OCI-LY7 (cell line): ENCODE measurements around the gene XYLT1. TPM values are rescaled to one million over a fixed set of nuclear protein-coding genes. Genes with fewer than 3 reads are reported as not detected.

Experiments
- BruUV-seq: library from RNA; stranded (reverse); fragments of 400-500 nt; replicated peaks from 2 replicates; lab custom pipeline; 2021; lab: Mats Ljungman, UMichigan
- CTCF ChIA-PET: fragments of 300-600 bp; sonication (Branson Sonifier 250); formaldehyde crosslinking; loops from one replicate; lab custom pipeline; 2022; ENCODE audit warnings: antibody characterized with exemption; ENCODE audit not compliant: unreplicated experiment; lab: Charles Lee
- POLR2A ChIA-PET: fragments of 300-600 bp; sonication (Branson Sonifier 250); formaldehyde crosslinking; loops from one replicate; lab custom pipeline; 2022; ENCODE audit warnings: antibody characterized with exemption; lab: Charles Lee
- DNase-seq: peaks from one replicate; pipeline ENCODE4 v3.0.0-alpha.2; 2015; ENCODE audit warnings: low spot score
- H2AFZ ChIP-seq: fragments of 200-600 bp; sonication (generic), shearing (Covaris generic); 2 replicates; pipeline ENCODE4 v1.6.1; 2014; ENCODE audit warnings: mild to moderate bottlenecking, antibody characterized with exemption, low read length, moderate library complexity
- H3K27ac ChIP-seq: fragments of 200-600 bp; sonication (generic); 2 replicates; pipeline ENCODE4 v1.5.1; 2014; ENCODE audit warnings: mixed run types, low read depth, mild to moderate bottlenecking, moderate library complexity, low read length, inconsistent platforms; ENCODE audit not compliant: poor library complexity, severe bottlenecking
- H3K36me3 ChIP-seq: fragments of 200-600 bp; sonication (generic); 2 replicates; pipeline ENCODE4 v1.6.1; 2014; ENCODE audit warnings: mild to moderate bottlenecking, antibody characterized with exemption, low read length, moderate library complexity, mixed read lengths; ENCODE audit not compliant: insufficient read depth
- H3K4me1 ChIP-seq: fragments of 200-600 bp; sonication (generic); 2 replicates; pipeline ENCODE4 v1.5.1; 2014; ENCODE audit warnings: mild to moderate bottlenecking, low read length; ENCODE audit not compliant: insufficient read depth, poor library complexity, severe bottlenecking
- H3K4me2 ChIP-seq: fragments of 200-600 bp; sonication (generic); 2 replicates; pipeline ENCODE4 v1.6.1; 2014; ENCODE audit warnings: mild to moderate bottlenecking, low read length
- H3K4me3 ChIP-seq: fragments of 200-600 bp; sonication (generic); 2 replicates; pipeline ENCODE4 v1.5.1; 2014; ENCODE audit warnings: mild to moderate bottlenecking, low read depth, low read length; ENCODE audit not compliant: poor library complexity, severe bottlenecking
- H3K79me2 ChIP-seq: fragments of 200-600 bp; sonication (generic); 2 replicates; pipeline ENCODE4 v1.6.1; 2016; ENCODE audit warnings: low read depth, mild to moderate bottlenecking, low read length, moderate library complexity, mixed read lengths; ENCODE audit not compliant: insufficient read depth
- H3K9me2 ChIP-seq: fragments of 200-600 bp; sonication (generic); 2 replicates; pipeline ENCODE4 v1.6.1; 2016; ENCODE audit warnings: mild to moderate bottlenecking, low read length, mixed read lengths; ENCODE audit not compliant: insufficient read depth
- H3K9me3 ChIP-seq: fragments of 200-600 bp; sonication (generic); 2 replicates; pipeline ENCODE4 v1.6.1; 2014; ENCODE audit warnings: mild to moderate bottlenecking, mixed run types, low read length, mixed read lengths
- H4K20me1 ChIP-seq: fragments of 200-600 bp; sonication (generic); 2 replicates; pipeline ENCODE4 v1.6.1; 2014; ENCODE audit warnings: mild to moderate bottlenecking, antibody characterized with exemption, low read length, moderate library complexity, mixed read lengths; ENCODE audit not compliant: insufficient read depth
- EZH2phosphoT487 ChIP-seq: fragments of 200-600 bp; sonication (generic); IDR thresholded peaks from 2 replicates; pipeline ENCODE4 v1.6.1; 2018; ENCODE audit warnings: low read depth, borderline replicate concordance, mild to moderate bottlenecking, mixed run types, antibody characterized with exemption, low read length, moderate library complexity, mixed read lengths
- intact Hi-C: fragments of 100-400 bp; cut with micrococcal nuclease; formaldehyde crosslinking; loops from one replicate; pipeline ENCODE4 v1.10.0; 2022; ENCODE audit not compliant: unreplicated experiment
- total RNA-seq, 2 experiments: library from RNA; depleted of rRNA in 1 of 2; stranded (reverse); fragments of >200 nt in 1 of 2; shearing (Covaris generic) in 1 of 2; gene quantifications; 2 replicates each; pipeline ENCODE4 v1.2.3, GENCODE V29; 2014 to 2022
- TF ChIP-seq, protein P1 (sequence below): fragments of 200-600 bp; sonication (generic); conservative IDR thresholded peaks from 2 replicates; pipeline ENCODE4 v1.5.1; 2014; ENCODE audit warnings: mild to moderate bottlenecking, antibody characterized with exemption, low read length, moderate library complexity, mixed read lengths

Gene XYLT1
- total RNA-seq, 2 experiments from 2014 or later: 36.3 to 50.0 TPM

DNA sequence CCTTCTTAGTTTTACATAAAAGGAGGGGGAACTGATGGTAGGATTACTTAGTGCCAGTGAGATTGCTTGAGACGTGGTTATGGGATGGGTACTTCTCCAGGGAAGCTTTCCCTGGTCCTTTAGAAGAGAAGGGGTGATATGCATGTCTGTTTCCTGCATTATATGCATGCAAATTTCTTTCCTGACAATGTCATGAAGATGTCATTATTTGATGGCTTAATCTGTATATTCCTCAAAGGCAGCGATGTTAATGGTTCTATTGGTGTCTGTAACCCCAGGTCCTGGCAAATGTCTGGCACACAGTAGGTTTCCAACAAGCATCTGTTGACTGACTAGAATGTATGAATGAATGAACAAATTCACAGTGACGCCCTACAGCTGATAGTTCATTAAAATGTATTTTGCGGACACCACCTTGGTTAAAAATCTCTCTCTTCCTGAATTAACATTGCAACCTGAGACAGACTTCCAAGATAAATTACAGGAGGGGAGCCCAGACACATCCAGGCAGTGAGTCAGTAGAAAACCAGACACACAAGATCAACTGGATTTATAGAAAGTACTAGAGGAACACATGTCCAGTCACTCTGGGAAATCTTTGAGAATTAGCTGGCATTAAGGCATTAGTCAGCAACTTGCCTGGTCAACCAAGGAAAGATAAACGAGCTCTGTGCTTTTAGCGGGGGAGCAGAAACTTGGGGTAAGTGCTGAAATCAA, 293.4 kb downstream of the XYLT1 start:
- intact Hi-C loops: no loop called here
- DNase-seq: no peak
- no peak for TF ChIP-seq EZH2phosphoT487
- TF ChIP-seq, protein P1, sequence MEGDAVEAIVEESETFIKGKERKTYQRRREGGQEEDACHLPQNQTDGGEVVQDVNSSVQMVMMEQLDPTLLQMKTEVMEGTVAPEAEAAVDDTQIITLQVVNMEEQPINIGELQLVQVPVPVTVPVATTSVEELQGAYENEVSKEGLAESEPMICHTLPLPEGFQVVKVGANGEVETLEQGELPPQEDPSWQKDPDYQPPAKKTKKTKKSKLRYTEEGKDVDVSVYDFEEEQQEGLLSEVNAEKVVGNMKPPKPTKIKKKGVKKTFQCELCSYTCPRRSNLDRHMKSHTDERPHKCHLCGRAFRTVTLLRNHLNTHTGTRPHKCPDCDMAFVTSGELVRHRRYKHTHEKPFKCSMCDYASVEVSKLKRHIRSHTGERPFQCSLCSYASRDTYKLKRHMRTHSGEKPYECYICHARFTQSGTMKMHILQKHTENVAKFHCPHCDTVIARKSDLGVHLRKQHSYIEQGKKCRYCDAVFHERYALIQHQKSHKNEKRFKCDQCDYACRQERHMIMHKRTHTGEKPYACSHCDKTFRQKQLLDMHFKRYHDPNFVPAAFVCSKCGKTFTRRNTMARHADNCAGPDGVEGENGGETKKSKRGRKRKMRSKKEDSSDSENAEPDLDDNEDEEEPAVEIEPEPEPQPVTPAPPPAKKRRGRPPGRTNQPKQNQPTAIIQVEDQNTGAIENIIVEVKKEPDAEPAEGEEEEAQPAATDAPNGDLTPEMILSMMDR: no peak
- H3K4me3 ChIP-seq: no peak overlapping the region
- H4K20me1 ChIP-seq: no peaks in the 10 kb centered on the region
- H2AFZ ChIP-seq: no peak overlapping the region
- no peak overlapping the region for H3K27ac ChIP-seq
- H3K79me2 ChIP-seq: no peaks in the 10 kb centered on the region
- H3K4me1 ChIP-seq: no peaks in the 10 kb centered on the region
- ChIA-PET POLR2A (no interaction called here), CTCF (no interaction called here)
- H3K9me3 ChIP-seq: no peaks in the 10 kb centered on the region
- H3K9me2 ChIP-seq: no peaks in the 10 kb centered on the region
- H3K4me2 ChIP-seq: no peak overlapping the region
- no TSS peak for BruUV-seq
- H3K36me3 ChIP-seq: peaks cover 21% of the 10 kb centered on the region

DNA sequence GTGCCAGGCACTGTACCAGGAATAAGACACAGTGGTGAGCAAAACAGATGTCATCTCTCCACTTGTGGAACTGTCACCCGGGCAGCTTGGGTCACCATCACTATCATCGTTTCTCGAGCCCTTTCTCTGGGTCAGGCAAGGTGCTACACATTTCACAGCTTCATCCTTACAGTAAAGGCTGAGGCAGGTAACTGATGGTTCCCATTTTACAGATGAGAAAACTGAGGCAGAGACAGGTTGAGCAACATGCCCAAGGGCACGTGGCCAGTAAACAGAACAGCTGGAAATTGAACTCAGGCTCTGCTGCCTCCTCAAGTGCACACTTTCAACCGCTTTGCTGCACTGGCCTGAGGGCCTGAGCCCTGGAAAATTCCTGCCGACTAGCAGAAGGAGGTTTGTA, 294.6 kb downstream of the XYLT1 start:
- no peaks in the 10 kb centered on the region for H4K20me1 ChIP-seq
- H3K36me3 ChIP-seq: peaks cover 21% of the 10 kb centered on the region
- TF ChIP-seq EZH2phosphoT487: no peak
- TF ChIP-seq, protein P1: no peak
- no peak for DNase-seq
- H3K9me2 ChIP-seq: no peaks in the 10 kb centered on the region
- H3K4me1 ChIP-seq: no peaks in the 10 kb centered on the region
- H3K9me3 ChIP-seq: no peaks in the 10 kb centered on the region
- H3K27ac ChIP-seq: no peak overlapping the region
- POLR2A ChIA-PET: interaction anchor here (0.5 kb wide), 1 partner anchor 254 kb away, joined by 3 read pairs; no protein-coding TSS in a partner anchor
- intact Hi-C loops: no loop called here
- H3K4me3 ChIP-seq: no peak overlapping the region
- BruUV-seq: no TSS peak
- CTCF ChIA-PET: no interaction called here
- no peak overlapping the region for H2AFZ ChIP-seq
- no peaks in the 10 kb centered on the region for H3K79me2 ChIP-seq
- no peak overlapping the region for H3K4me2 ChIP-seq

DNA sequence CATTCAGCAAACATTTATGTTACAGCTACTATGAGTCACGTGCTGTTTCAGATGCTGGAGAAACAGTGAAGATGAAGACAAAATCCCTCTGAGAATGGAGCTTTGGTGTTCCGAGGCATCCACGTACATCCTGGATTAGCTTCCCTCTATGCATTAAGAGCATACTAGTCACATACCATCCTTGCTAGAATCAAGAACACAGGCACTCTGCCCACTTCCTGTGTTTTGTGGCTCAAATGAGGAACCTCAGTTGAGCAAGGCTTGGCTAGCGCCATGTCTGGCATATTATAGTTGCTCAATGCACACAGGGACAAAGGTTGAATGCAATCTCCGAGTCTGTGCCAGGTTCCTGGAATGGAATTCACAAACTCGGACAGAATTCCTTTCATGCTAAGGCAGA, 297.5 kb downstream of the XYLT1 start:
- Histone ChIP-seq H3K4me3 (no peak overlapping the region), H3K9me3 (no peaks in the 10 kb centered on the region), H4K20me1 (0 out of 2 replicates have a peak, but pooled peaks cover 5% of the 10 kb centered on the region), H3K79me2 (no peaks in the 10 kb centered on the region), H3K36me3 (peaks cover 27% of the 10 kb centered on the region), H2AFZ (no peak overlapping the region), H3K4me1 (no peaks in the 10 kb centered on the region), H3K9me2 (no peaks in the 10 kb centered on the region), H3K4me2 (no peak overlapping the region), H3K27ac (no peak overlapping the region)
- no peak for TF ChIP-seq EZH2phosphoT487
- TF ChIP-seq, protein P1: no peak
- no TSS peak for BruUV-seq
- intact Hi-C loops: no loop called here
- CTCF ChIA-PET: no interaction called here
- peak; percentile 8 for DNase-seq
- POLR2A ChIA-PET: interaction anchor here (0.5 kb wide), 1 partner anchor 182 kb away, joined by 4 read pairs; no protein-coding TSS in a partner anchor
